K562 (cell line): ENCODE data around the gene TIAL1. TPM values are rescaled to one million over a fixed set of nuclear protein-coding genes. Genes with fewer than 3 reads are reported as not detected.
A peak's percentile ranks its signal among the peaks of the same experiment; 100 is the strongest.

ENCODE experiments used
- ATAC-seq: fragments of 200-7000 bp; cut with Tn5 transposase; 3 replicates; pipeline ENCODE4 v1.9.1; 2020; ENCODE audit warnings: moderate library complexity
- BruUV-seq: library from RNA; stranded (reverse); fragments of 400-500 nt; replicated peaks from 2 replicates; lab custom pipeline; 2021; lab: Mats Ljungman, UMichigan
- CTCF ChIA-PET: fragments of 300-600 bp; formaldehyde crosslinking; extraction: SDS; loops from one replicate; lab custom pipeline; 2021; ENCODE audit warnings: low intra/inter-chr PET ratio; lab: Yijun Ruan, JAX
- POLR2A ChIA-PET: fragments of 300-600, 350-650 bp; sonication (Branson Sonifier 250); formaldehyde crosslinking; extraction: SDS; loops from one replicate; lab custom pipeline; 2021; ENCODE audit warnings: antibody characterized with exemption, inconsistent platforms; lab: Yijun Ruan, JAX
- DNase-seq, 4 experiments: peaks; one replicate each; pipeline versions ENCODE4 v3.0.0 to v3.0.0-alpha.2; 2011 to 2018; ENCODE audit warnings: low spot score in 3 of 4, mixed read lengths in 3 of 4; ENCODE audit errors: extremely low read depth in 1 of 4
- FAIRE-seq: peaks from 2 replicates; lab custom pipeline; 2011; peaks lifted over from hg19 to GRCh38; lab: Jason Lieb, UNC
- H2AFZ ChIP-seq: 2 replicates; pipeline ENCODE4 v1.6.0; 2011; ENCODE audit warnings: low read depth, low read length, control low read depth, inconsistent platforms
- H3K27ac ChIP-seq: fragments of 200-600 bp; 3 replicates; pipeline ENCODE4 v1.8.0; 2011; ENCODE audit warnings: low read depth, mild to moderate bottlenecking, control low read depth, inconsistent platforms, low read length, moderate library complexity, mixed read lengths; ENCODE audit errors: extremely low read depth
- H3K27me3 ChIP-seq, 2 experiments: fragments of 300-600 bp in 1 of 2; 2 replicates in 1 of 2; 3 replicates in 1 of 2; pipeline versions ENCODE4 v1.6.0 to v1.8.0; 2011; ENCODE audit warnings: inconsistent platforms in 2 of 2, low read length in 2 of 2, mild to moderate bottlenecking in 1 of 2, mixed read lengths in 1 of 2, moderate library complexity in 1 of 2; ENCODE audit not compliant: control insufficient read depth in 2 of 2, insufficient read depth in 2 of 2
- H3K36me3 ChIP-seq: fragments of 300-600 bp; 3 replicates; pipeline ENCODE4 v1.8.0; 2011; ENCODE audit warnings: mild to moderate bottlenecking, low read length, inconsistent platforms; ENCODE audit not compliant: control insufficient read depth, insufficient read depth
- H3K4me1 ChIP-seq, 2 experiments: fragments of 200-600 bp in 1 of 2; replicated peaks in 1 of 2; 2 replicates in 1 of 2; 3 replicates in 1 of 2; pipeline versions ENCODE4 v1.5.1 to v1.8.0; 2011; ENCODE audit warnings: inconsistent platforms in 2 of 2, low read length in 2 of 2, mild to moderate bottlenecking in 1 of 2, mixed read lengths in 1 of 2, moderate library complexity in 1 of 2; ENCODE audit not compliant: control insufficient read depth in 2 of 2, insufficient read depth in 2 of 2
- H3K4me2 ChIP-seq: 2 replicates; pipeline ENCODE4 v1.6.1; 2011; ENCODE audit warnings: low read length, control low read depth, inconsistent platforms, mixed read lengths; ENCODE audit not compliant: insufficient read depth
- H3K4me3 ChIP-seq: fragments of 200-600 bp; sonication (generic), shearing (Covaris generic); 2 replicates; pipeline ENCODE4 v1.5.1; 2016; ENCODE audit warnings: control low read depth, inconsistent platforms
- H3K79me2 ChIP-seq: fragments of 200-600 bp; 3 replicates; pipeline ENCODE4 v1.8.0; 2011; ENCODE audit warnings: low read length, inconsistent platforms; ENCODE audit not compliant: control insufficient read depth, insufficient read depth
- H3K9ac ChIP-seq, 2 experiments: 2 replicates each; pipeline versions ENCODE4 v1.6.0 to v1.6.1; 2011; ENCODE audit warnings: low read depth in 2 of 2, low read length in 2 of 2, control low read depth in 1 of 2, inconsistent platforms in 1 of 2, mild to moderate bottlenecking in 1 of 2, mixed read lengths in 1 of 2; ENCODE audit not compliant: insufficient read depth in 1 of 2
- H3K9me1 ChIP-seq: one replicate; pipeline ENCODE4 v1.6.0; 2011; ENCODE audit warnings: inconsistent platforms, mild to moderate bottlenecking, low read length, moderate library complexity; ENCODE audit not compliant: control insufficient read depth, insufficient read depth
- H3K9me3 ChIP-seq: replicated peaks from 2 replicates; pipeline ENCODE4 v1.5.1; 2011; ENCODE audit warnings: low read depth, low read length, inconsistent platforms; ENCODE audit not compliant: control insufficient read depth, insufficient read depth
- H4K20me1 ChIP-seq: replicated peaks from 2 replicates; pipeline ENCODE4 v1.6.1; 2011; ENCODE audit warnings: low read length, inconsistent platforms, mixed read lengths; ENCODE audit not compliant: control insufficient read depth, insufficient read depth
- ETV1 ChIP-seq: fragments of 450-650 bp; conservative IDR thresholded peaks from 2 replicates; pipeline ENCODE4 v1.6.1; 2016; ENCODE audit warnings: missing genetic modification characterization, control low read depth, low read depth, missing compliant biosample characterization
- REST ChIP-seq, 2 experiments: fragments of 450-650 bp; formaldehyde crosslinking in 1 of 2; IDR thresholded peaks; 2 replicates each; pipeline versions ENCODE4 v1.4.0 to v1.6.1; 2014 to 2020; ENCODE audit warnings: mild to moderate bottlenecking in 2 of 2, borderline replicate concordance in 1 of 2, low read depth in 1 of 2
- WGBS: fragments of 100-300 bp; shearing (Covaris generic); methylation state at CpG from one replicate; pipeline ENCODE4 v1.1.6; 2016; ENCODE audit warnings: low coverage, mixed read lengths; ENCODE audit not compliant: insufficient coverage; ENCODE audit errors: missing lambda C conversion rate; 5-methylcytosine and 5-hydroxymethylcytosine counted together
- in situ Hi-C: fragments of 300-500 bp; cut with MboI; formaldehyde crosslinking; loops from 4 replicates; pipeline ENCODE4 v1.15.0; 2018; ENCODE audit warnings: inconsistent platforms, mixed read lengths
- intact Hi-C: fragments of 100-400 bp; cut with micrococcal nuclease; formaldehyde crosslinking; loops from 2 replicates; pipeline ENCODE4 v1.14.2; 2022
- polyA plus RNA-seq, 8 experiments: library from polyadenylated mRNA; depleted of rRNA in 4 of 8; stranded (reverse) in 5 of 8; unstranded in 3 of 8; fragments of >200 nt; fragmentation: Nextera tagmentation in 2 of 8; fragmentation: Illumina TruSeq in 1 of 8; extraction: Ambion mirVana in 2 of 8; extraction: Trizol in 1 of 8; gene quantifications; 2 replicates each; pipeline versions ENCODE4 v1.2.1 to v1.2.3, GENCODE V29; 2011 to 2014; ENCODE audit warnings: inconsistent platforms in 1 of 8, missing spikeins in 1 of 8
- total RNA-seq, 7 experiments: library from RNA; depleted of rRNA in 6 of 7; stranded (reverse); fragments of >200 nt in 6 of 7; fragmentation: Illumina TruSeq in 2 of 7; extraction: Trizol in 2 of 7; gene quantifications; 2 replicates each; pipeline versions ENCODE4 v1.2.1 to v1.2.3, GENCODE V29; 2011 to 2021; ENCODE audit warnings: low replicate concordance in 1 of 7
- TF ChIP-seq, protein P1 (sequence below): IDR thresholded peaks from 2 replicates; pipeline ENCODE4 v1.6.1; 2012; ENCODE audit warnings: low read depth, low read length, improper control_type of control experiment, borderline replicate concordance

Gene TIAL1
- total and polyA plus RNA-seq, 9 of the 15 experiments (the other 6 are each of a cell fraction or from before 2014, with no cell fraction given), result 22.5 to 126 (median 58.2) TPM

DNA sequence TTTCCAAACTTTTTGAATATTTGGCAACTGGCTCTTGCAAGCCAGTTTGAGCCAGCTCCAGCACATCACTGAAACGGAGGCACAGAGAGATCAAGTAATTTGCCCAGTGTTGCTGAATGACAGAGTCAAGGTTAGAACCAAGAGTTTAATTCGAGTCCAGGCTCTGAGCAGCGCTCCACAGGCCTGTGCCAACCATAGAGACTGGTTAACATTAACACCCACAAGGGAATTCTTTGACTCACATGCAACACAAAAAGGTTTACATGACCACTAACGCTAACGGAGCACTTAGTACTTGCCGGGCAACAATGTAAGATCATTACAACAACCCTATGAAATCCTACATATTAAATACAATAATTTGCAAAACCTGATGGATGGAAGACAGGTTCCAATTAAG lies 55.7 kb downstream of the TIAL1 start:
- H2AFZ ChIP-seq, result no peak overlapping the region

More for the DNA sequence above, 55.7 kb downstream of the TIAL1 start:
- no peak for FAIRE-seq
- WGBS, result 11% methylated on average over 6 of the region's 6 CpGs
- H3K4me3 ChIP-seq, result peak overlapping the region; percentile 70
- CTCF ChIA-PET, result no interaction called here
- no peaks in the 10 kb centered on the region for H3K9me3 ChIP-seq
- peak; percentile 41; the same call in 1 of the 2 replicates for TF ChIP-seq REST (IDR thresholded peaks at IDR 0.05; ENCODE audit: borderline replicate concordance)
- no peak for TF ChIP-seq REST (CRISPR knock-in tag; IDR thresholded peaks at IDR 0.05; ENCODE audit: low read depth)
- TF ChIP-seq, protein P1, sequence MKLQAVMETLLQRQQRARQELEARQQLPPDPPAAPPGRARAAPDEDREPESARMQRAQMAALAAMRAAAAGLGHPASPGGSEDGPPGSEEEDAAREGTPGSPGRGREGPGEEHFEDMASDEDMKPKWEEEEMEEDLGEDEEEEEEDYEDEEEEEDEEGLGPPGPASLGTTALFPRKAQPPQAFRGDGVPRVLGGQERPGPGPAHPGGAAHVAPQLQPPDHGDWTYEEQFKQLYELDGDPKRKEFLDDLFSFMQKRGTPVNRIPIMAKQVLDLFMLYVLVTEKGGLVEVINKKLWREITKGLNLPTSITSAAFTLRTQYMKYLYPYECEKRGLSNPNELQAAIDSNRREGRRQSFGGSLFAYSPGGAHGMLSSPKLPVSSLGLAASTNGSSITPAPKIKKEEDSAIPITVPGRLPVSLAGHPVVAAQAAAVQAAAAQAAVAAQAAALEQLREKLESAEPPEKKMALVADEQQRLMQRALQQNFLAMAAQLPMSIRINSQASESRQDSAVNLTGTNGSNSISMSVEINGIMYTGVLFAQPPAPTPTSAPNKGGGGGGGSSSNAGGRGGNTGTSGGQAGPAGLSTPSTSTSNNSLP, result no peak
- no peak for TF ChIP-seq ETV1 (tag)
- POLR2A ChIA-PET, result interaction anchor here (0.5 to 1.8 kb wide), 5 partner anchors 10 to 346 kb away, joined by 3 read pairs; partner anchors contain the start of gene GRK5
- intact Hi-C loops, result loop anchor here (5.0 to 10.0 kb wide), 4 partner anchors 44 to 334 kb away; partner anchors contain the start of genes BAG3 and GRK5
- in situ Hi-C loops, result no loop called here
- peak overlapping the region; percentile 69 to 90; a peak in 3 of 4 replicates for H3K9ac ChIP-seq
- H3K36me3 ChIP-seq, result peaks cover 11% of the 10 kb centered on the region; the same call in 1 of the 3 replicates
- H3K4me1 ChIP-seq, result peaks cover 19 to 59% of the 10 kb centered on the region in 2 experiments
- H3K27ac ChIP-seq, result no peak overlapping the region
- no peak for ATAC-seq
- BruUV-seq, result no TSS peak
- H4K20me1 ChIP-seq, result 0 out of 2 replicates have a peak, but pooled peaks cover 5% of the 10 kb centered on the region
- no peak for DNase-seq
- no peaks in the 10 kb centered on the region for H3K27me3 ChIP-seq
- H3K9me1 ChIP-seq, result peaks cover 2% of the 10 kb centered on the region
- peaks cover 64% of the 10 kb centered on the region for H3K79me2 ChIP-seq
- peak overlapping the region; percentile 77 for H3K4me2 ChIP-seq
